Suprapubic skin (tissue), 4 donors: ENCODE data around the gene PIK3R3. TPM values are rescaled to one million over a fixed set of nuclear protein-coding genes. Genes with fewer than 3 reads are reported as not detected.

ENCODE experiments used
- DNase-seq, 2 donors: peaks; one replicate each; pipeline ENCODE4 v3.0.0-alpha.2; 2019; ENCODE audit warnings: low spot score in 2 of 2
- H3K27ac ChIP-seq: fragments of 200-600 bp; sonication (generic); one replicate; pipeline ENCODE4 v1.5.1; 2019
- H3K27me3 ChIP-seq: fragments of 200-600 bp; sonication (generic); one replicate; pipeline ENCODE4 v1.5.1; 2019
- H3K36me3 ChIP-seq: fragments of 200-600 bp; sonication (generic); one replicate; pipeline ENCODE4 v1.5.1; 2019
- H3K4me1 ChIP-seq: fragments of 200-600 bp; sonication (generic); one replicate; pipeline ENCODE4 v1.5.1; 2019
- H3K4me3 ChIP-seq: fragments of 200-600 bp; sonication (generic); one replicate; pipeline ENCODE4 v1.5.1; 2019; ENCODE audit warnings: mild to moderate bottlenecking
- H3K9me3 ChIP-seq: fragments of 200-600 bp; sonication (generic); one replicate; pipeline ENCODE4 v1.5.1; 2019
- CTCF ChIP-seq, 2 donors: fragments of 200-600 bp in 1 of 2; fragments of 450-650 bp in 1 of 2; sonication (generic) in 1 of 2; IDR thresholded peaks; one replicate each; pipeline ENCODE4 v1.5.1; 2016 to 2019; ENCODE audit warnings: antibody characterized with exemption in 2 of 2, mild to moderate bottlenecking in 1 of 2, moderate library complexity in 1 of 2
- EP300 ChIP-seq: sonication (generic); formaldehyde crosslinking; IDR thresholded peaks from one replicate; pipeline ENCODE4 v1.6.1; 2017; ENCODE audit warnings: antibody characterized with exemption
- POLR2A ChIP-seq, 2 donors: fragments of 450-650 bp; IDR thresholded peaks; one replicate each; pipeline ENCODE4 v1.6.1; 2017; ENCODE audit warnings: antibody characterized with exemption in 2 of 2, mild to moderate bottlenecking in 2 of 2, moderate library complexity in 2 of 2
- POLR2AphosphoS5 ChIP-seq, 3 donors: sonication (generic); formaldehyde crosslinking; IDR thresholded peaks; one replicate each; pipeline ENCODE4 v1.6.1; 2017; ENCODE audit warnings: antibody characterized with exemption in 3 of 3
- WGBS: methylation state at CpG from one replicate; pipeline ENCODE4 v1.1.5; 2018; 5-methylcytosine and 5-hydroxymethylcytosine counted together
- total RNA-seq, 4 donors: library from RNA; depleted of rRNA; stranded (reverse); fragments of >200 nt; gene quantifications; one replicate each; pipeline ENCODE4 v1.1.0, GENCODE V29; 2016

PIK3R3 gene
- total RNA-seq, 4 donors from 2014 or later: 6.1 to 16.5 (median 11.2) TPM

- 87% methylated on average over 8 of the region's 8 CpGs for WGBS
- no peaks in the 10 kb centered on the region for H3K27me3 ChIP-seq
- no peak overlapping the region for H3K4me3 ChIP-seq
- H3K9me3 ChIP-seq: no peaks in the 10 kb centered on the region
- H3K27ac ChIP-seq: no peak overlapping the region
- no peaks in the 10 kb centered on the region for H3K4me1 ChIP-seq
- H3K36me3 ChIP-seq: no peaks in the 10 kb centered on the region
- DNase-seq: no peak
- TF ChIP-seq EP300: no peak
- TF ChIP-seq CTCF (IDR thresholded peaks at IDR 0.05): no peak
- TF ChIP-seq POLR2AphosphoS5 (IDR thresholded peaks at IDR 0.05): no peak
Observed at GRCh38 chr1:45995298-45995697, 137.1 kb downstream of the PIK3R3 start.

GRCh38 chr1:45994423-45994822 is 138.0 kb downstream of the PIK3R3 start:
- Histone ChIP-seq H3K4me3 (no peak overlapping the region), H3K9me3 (no peaks in the 10 kb centered on the region), H3K36me3 (no peaks in the 10 kb centered on the region), H3K27ac (no peak overlapping the region), H3K27me3 (no peaks in the 10 kb centered on the region), H3K4me1 (no peaks in the 10 kb centered on the region)
- DNase-seq: no peak
- WGBS: 90% methylated on average over 6 of the region's 6 CpGs
- no peak for TF ChIP-seq POLR2AphosphoS5 (IDR thresholded peaks at IDR 0.05)
- TF ChIP-seq CTCF (IDR thresholded peaks at IDR 0.05): no peak
- TF ChIP-seq EP300: no peak
- TF ChIP-seq POLR2A (IDR thresholded peaks at IDR 0.05): no peak

Other genes starting within 250 kb of the PIK3R3 start
- gene TSPAN1, start 42.5 kb upstream of the PIK3R3 start, total RNA-seq: 1 to 10 TPM; 2.1 to 7.8 (median 3.3) TPM
- gene P3R3URF, start 43.9 kb upstream of the PIK3R3 start, total RNA-seq: not detected
- gene POMGNT1, start 65.8 kb upstream of the PIK3R3 start, total RNA-seq: 10 to 100 TPM; 36.2 to 59.2 (median 47.7) TPM
- gene LURAP1, start 70.7 kb upstream of the PIK3R3 start, total RNA-seq: 10 to 100 TPM in 1 of 4 donors, 1 to 10 TPM in 3; 2.6 to 12.6 (median 4.7) TPM
- gene RAD54L, start 115.1 kb upstream of the PIK3R3 start, total RNA-seq: 1 to 10 TPM; 1.1 to 6.1 (median 2.1) TPM
- 10 to 100 TPM; 69.8 to 87.6 (median 84.7) TPM for gene LRRC41, start 171.0 kb upstream of the PIK3R3 start, total RNA-seq
- 100 to 1,000 TPM; 182 to 399 (median 283) TPM for gene UQCRH, start 171.1 kb upstream of the PIK3R3 start, total RNA-seq
- gene NSUN4, start 208.2 kb upstream of the PIK3R3 start, total RNA-seq: 10 to 100 TPM; 21.3 to 27.5 (median 24.3) TPM